GM19239 (cell line): ENCODE data around the gene ATG4C.
A peak's percentile ranks its signal among the peaks of the same experiment; 100 is the strongest.

Experiments
- DNase-seq: peaks from one replicate; pipeline ENCODE4 v3.0.0; 2011; ENCODE audit warnings: low spot score; ENCODE audit not compliant: insufficient read length
- FAIRE-seq: peaks from 2 replicates; lab custom pipeline; 2011; peaks lifted over from hg19 to GRCh38; lab: Jason Lieb, UNC

Gene ATG4C

DNA sequence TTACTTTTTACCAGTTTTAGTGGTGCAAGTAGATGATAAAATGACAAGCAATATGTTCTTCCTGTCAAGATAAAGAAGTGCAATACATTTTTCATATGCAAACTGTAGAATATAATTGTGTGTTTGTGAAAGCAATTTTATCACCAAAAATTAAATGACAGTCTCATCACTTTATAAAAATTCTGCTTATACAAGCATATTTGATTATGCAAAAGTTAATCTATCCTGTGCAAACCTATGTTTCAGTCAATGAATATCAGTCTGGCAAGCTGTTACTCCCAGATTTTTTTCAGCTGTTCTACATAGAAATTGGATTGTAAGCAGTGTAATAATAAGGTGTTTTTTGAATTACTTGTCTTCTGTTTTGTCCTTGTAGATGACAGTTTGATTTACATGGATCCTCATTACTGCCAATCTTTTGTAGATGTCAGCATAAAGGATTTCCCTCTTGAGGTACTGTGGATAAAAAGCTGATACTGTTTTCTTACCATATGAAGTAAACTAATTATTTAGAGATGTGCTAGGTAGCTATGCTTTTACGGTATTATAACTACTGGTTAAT, 50.5 kb downstream of the ATG4C start:
- FAIRE-seq (peak; percentile 26), DNase-seq (no peak)

DNA sequence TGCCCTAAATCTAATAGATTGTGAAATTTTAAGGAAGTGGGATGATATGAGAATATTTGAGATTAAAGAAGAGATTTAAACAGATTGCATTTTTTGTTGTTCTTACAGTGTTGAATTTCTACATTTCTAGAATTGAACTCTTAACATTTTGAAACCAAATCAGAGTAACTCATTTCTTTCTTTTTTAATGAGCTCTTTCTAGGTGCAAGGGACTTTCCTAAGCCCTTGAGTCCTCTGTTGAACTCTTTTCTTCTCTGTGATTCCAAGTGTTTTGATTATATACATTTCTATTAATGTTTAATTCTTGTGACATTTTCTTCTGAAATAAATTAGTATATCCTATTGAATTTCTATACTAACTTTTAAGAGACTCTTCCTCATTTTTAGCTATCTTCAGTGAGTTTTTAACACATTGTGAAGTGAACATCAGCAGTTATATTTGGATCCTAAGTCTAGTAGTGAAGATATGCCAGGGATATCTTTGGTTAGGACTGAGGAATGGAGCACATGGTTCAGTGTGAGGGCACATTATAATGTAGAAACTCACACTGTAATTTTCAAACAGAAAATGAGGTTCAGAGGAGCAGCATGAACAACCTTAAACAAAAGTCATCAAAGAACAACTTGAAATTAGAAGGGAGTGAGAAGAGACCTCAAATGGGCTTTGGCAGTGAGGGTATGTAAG, 53.1 kb downstream of the ATG4C start:
- FAIRE-seq, result no peak
- no peak for DNase-seq

DNA sequence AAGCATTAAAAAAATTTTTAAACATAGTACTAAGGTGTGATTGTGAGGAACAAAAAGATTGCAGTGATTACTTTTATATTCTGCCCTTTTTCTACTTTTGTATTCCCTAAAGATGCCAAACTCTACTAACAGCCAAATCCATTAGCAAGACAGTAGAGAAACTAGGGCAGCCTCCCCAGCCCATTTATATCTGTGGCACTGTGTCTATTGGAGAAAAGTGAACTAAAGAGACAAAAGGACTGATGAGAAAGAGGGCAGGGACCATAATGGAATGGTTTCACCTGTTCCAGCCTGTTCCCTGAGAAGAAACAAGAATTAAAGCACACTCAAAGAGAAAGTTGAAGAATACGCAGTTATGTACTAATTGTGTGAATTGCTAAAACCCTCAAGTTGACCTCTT, 56.6 kb downstream of the ATG4C start:
- FAIRE-seq (no peak), DNase-seq (no peak)

DNA sequence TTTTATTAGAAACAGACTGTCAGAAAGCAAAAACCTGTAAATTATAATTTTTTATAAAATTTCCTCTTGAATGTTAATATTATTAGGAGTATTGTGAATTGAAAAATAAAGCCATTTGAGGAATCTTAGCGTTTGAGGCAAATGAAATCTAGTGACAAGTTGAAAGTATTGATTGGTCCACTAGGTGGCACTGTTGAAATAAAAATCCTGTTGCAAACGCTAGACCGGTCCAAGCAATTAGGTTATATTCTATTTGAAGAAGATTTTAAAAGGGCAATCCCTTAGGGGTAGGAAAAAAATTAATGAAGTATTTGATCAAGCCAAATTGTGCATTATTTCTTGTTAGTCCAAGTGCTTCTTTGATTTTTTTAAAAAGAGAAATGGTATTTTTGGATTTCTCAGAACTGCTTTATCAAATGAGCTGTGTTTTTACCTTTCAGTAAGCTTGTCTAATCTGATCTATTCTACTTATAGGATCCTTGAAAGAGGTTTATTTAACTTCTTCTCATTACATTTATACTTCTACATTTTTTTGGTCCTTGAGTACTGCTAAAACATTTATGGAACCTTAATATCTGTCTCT, 57.7 kb downstream of the ATG4C start:
- DNase-seq (peak; percentile 8), FAIRE-seq (peak; percentile 86)

DNA sequence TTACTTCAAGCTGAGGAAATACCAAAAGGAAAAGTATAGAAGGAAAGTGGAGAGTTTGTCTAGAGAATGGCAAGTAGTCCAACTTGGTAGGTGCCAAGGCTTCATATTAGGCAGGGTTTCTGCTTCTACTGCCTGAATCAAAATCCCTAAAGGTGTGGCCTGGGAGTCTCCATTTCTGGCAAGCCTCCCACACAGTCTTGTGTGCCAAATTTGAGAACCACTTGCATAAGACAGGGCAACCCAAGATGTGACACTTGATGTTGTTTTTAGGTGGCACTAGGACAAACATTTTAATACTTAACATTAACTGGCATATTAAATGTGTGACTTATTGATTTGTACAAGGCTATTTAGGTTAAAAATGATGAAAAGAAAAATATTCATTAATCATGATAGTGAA, 60.1 kb downstream of the ATG4C start:
- DNase-seq, result no peak
- no peak for FAIRE-seq

DNA sequence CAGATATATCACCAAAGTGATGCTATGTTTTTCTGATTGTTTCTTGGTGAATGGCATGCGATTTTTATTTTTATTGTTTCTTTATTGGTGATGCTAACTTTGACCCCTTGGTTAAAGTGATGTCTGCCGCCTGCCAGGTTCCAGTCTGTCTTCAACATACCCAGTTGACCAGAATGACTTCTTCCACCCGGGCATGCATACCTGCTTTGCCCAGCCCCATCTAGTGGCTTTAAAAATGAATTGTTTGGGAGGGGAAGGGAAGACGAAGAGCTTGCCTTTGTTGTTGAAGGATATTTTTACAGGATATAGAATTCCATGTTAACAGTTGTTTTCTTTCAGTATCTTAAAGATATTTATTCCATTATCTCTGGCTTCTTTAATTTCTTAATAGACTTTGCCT, 65.1 kb downstream of the ATG4C start:
- no peak for DNase-seq
- FAIRE-seq, result no peak

DNA sequence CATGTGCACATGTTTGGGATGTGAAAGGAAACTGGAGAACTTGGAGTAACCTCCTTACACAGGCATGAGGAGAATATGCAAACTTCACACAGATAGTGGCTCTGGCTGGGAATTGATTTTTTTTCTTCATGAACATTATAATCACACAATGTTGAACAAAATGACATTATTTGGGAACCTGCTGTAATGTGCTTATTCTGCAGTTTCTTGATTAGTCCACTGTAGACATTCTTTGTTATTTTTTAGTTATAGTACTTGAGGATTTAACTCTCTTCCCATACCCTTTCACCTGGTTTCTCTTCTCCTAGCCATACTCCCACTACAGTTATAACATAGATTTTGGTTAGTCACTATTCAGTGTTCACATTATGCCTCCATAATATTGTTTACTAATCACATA, 68.3 kb downstream of the ATG4C start:
- DNase-seq, result no peak
- peak; percentile 54 for FAIRE-seq

DNA sequence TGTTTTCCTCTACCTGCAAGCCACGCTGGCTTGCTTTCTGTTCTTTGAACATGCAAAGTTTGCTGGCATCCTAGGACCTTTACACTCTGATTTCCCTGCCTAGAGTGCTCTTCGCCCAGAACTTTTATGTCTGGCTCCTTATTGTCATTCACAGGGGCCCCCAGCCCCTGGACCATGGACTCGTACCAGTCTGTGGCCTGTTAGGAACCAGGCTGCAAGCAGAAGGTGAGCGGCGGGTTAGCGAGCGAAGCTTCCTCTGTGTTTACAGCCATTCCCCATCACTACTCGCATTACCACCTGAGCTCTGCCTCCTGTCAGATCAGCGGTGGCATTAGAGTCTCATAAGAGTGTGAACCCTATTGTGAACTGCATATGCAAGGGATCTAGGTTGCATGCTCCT, 73.0 kb downstream of the ATG4C start:
- FAIRE-seq (no peak), DNase-seq (no peak)

DNA sequence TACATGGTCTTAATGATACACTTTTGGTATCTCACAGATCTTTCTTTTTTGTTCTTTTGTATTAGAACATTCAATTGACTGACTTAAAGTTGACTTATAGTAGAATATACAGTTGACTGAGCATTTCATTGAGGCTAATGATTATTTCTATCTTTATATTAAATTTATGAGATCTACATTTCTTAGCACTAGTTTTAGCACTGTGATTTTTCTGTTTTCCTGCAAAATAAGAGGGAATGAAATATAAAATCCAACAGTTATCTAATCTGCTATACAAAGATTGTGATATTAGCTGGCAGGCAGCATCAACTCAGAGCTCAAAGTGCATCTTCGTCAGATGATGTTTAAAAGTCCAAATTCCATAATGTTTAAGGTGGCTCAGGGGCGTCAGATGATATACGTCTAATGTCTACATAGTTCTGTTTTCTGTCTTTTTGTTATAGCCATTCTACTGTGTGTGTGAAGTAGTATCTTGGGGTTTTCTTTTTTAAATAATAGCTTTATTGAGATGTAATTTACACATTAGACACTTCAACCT, 85.4 kb downstream of the ATG4C start:
- DNase-seq (no peak), FAIRE-seq (no peak)

DNA sequence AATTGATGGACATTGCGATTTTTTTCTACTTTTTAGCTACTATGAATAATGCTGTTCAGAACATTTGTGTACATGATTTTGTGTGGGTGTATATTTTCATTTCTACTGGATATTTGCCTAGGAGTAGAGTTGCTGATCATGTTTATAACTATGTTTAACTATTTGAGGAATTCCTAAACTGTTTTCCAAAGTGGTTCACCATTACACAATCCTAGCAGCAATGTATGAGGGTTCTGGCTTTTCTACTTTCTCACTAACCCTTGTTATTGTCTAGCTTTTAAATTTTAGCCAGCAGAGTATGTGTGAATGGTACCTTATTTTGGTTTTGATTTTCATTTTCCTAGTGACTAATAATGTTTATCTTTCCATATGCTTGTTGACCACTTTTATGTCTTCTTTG, 86.2 kb downstream of the ATG4C start:
- no peak for FAIRE-seq

DNA sequence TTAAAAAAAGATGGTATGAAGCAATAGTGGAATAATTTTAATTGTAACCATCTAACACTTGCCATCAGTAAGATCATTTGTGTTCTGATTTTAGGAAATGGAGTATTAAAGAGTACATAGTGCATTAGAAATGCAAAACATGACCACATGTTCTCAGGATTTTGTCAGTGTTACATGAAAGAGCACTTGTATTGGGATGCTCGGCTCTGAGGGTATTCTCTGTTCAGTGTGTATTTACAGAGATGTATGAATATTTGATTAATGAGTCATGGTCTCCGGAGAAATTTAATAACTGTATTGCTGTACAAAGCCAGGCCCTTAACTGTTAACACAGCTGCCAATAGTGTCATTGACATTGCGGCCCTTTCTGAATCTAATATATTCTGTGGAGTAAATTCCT, 91.7 kb downstream of the ATG4C start:
- FAIRE-seq (no peak), DNase-seq (no peak)

More for the DNA sequence above, 86.2 kb downstream of the ATG4C start:
- DNase-seq, result no peak

DNA sequence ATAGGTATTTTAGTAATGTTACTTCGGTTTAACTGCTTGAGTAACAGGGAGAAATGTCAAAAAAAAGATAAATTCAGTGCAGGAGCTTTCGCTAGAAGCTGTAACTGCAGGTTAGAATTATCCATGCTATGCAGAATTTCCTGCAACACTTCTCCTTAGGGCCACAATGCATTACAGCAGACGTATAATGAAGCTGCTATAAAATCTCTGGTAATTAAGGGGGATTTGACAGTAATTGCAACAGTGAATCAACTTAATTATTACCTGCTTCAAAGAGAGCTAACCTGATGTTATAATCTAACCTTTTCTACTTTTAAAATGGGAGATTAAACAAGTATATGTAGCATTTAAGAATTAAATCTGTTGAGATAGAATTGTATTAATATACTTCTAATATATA, 92.6 kb downstream of the ATG4C start:
- DNase-seq (no peak), FAIRE-seq (no peak)

DNA sequence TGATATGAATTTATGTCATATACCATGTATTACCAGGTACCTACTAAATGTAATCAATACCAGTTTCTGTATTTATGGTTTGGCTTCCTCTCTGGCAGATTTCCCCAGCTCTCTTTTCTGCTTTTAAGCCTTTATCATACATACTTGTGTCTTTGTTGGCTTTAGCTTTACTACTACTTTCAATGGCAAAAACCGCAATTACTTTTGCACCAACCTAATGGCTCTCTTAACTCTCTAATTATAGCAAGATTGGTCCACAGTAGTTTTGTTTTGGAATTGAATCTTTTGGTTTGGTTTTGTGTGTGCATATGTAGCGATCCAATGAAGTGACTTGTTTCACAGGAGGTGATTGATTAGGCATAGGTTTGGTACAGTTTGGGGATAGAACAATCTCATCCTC, 93.6 kb downstream of the ATG4C start:
- DNase-seq (no peak), FAIRE-seq (no peak)

DNA sequence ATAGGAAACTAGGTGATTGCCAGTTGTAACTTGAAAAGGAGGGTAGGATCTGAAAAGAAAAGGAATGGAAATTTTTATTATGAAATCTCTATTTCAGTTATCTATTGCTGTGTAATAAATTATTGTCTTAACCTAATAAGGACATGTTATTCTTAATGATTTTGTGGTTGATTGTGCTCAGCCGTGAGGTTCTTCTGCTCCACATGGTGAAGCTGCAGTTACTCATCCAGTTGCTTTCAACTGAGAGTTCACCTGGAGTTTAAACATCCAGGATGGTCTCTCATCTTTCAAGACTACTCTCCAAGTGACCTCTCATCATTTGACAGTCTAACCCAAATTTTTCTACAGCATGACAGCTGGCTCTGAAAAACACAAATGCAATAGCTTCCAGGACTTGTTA, 96.0 kb downstream of the ATG4C start:
- FAIRE-seq, result no peak
- DNase-seq, result no peak

DNA sequence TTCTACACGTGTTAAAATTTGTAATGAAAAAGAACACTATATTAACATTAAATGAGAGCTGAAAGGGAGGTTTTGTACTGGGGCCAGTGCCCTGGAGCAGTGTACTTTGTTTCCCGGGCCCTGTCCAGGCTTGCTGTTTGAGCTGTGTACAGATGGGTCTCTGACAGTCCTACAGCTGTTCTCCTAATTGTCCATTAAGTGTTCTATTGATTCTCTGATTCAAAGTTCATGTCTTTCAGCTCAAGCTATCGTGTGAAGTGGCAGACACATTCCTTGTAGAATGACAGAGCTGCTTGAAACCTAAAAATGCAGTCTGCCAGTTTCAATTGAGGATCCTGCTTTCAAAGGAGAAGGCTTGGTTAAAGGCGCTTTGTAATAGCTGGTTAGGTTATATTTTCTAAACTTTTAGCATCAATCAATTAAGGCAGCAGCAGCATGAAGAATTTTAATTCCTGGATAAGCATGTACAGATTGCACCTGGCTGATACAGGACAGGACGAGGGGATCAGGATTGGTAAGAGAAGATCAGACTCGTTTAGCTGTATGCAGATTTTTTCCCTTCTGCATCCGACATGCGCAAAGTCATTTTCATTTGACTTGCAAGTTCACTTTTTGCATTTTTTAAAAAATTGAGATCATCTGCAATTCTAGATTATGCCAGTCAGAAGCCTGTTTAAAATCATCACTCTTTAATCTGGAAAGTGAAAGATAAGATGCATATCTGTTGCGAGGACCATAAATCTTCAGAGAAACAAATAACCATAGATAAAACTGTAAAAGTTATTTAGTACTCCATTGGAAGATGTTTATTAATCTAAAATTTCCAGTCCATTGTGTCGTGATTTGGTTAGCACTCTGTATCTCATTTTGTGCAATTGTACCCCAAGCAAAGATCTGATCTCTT, 98.5 kb downstream of the ATG4C start:
- FAIRE-seq (no peak), DNase-seq (no peak)

DNA sequence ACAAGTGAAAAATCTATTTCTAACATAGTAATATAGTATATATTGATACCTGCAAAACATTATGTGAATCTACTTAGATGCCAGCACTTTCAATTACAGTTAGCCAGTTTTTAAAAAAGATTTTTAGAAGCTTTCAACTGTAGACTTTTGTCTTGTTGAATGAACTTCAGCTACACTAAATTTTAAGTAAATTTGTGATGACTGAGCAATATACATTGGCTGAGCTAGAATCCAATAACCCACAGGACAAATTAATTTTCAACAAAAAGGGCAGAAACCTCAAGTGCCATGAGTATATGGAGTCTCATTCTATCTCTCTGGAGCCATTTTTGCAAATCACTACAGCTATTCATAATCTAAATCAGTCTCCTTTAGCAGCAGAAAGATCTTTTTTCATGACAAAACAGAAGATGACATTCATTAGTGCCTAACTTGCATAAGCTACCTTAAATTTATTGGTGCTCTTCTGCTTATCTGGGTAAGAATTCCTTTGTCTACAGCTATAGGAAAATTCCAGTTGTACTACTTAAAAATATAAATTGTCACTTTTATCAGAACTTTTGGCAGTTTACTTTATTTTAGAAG, 100.3 kb downstream of the ATG4C start:
- DNase-seq (no peak), FAIRE-seq (no peak)

DNA sequence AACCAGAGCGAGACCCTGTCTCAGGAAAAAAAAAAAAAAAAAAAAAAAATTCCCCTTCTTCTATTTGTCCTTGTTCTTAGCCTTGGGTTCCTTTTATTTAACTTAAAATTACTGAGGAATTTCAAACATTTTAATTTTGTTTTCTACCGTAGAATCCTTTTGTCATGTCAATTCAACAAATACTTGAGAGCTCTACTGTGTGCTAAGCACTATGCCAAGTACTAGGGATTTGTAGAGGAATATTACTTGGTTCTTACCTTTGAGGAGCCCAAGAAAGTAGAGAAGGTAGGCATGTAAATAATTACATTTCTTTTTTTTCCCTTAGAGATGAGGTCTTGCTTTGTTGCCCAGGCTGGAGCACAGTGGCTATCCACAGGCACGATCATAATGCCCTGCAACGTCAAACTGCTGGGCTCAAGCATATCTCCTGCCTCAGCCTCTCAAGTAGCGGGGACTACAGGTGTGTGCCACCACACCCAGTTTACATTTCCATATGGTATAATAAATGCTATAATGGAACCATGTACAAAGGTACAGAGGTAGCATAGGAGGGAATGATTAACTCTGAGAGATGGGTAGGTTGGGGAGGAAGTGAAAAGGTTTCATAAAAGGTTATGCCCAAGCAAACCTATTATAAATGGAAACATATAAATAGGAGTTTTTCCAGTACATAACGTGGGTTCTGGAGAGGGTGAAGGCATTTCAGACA, 104.0 kb downstream of the ATG4C start:
- no peak for DNase-seq
- FAIRE-seq, result no peak

DNA sequence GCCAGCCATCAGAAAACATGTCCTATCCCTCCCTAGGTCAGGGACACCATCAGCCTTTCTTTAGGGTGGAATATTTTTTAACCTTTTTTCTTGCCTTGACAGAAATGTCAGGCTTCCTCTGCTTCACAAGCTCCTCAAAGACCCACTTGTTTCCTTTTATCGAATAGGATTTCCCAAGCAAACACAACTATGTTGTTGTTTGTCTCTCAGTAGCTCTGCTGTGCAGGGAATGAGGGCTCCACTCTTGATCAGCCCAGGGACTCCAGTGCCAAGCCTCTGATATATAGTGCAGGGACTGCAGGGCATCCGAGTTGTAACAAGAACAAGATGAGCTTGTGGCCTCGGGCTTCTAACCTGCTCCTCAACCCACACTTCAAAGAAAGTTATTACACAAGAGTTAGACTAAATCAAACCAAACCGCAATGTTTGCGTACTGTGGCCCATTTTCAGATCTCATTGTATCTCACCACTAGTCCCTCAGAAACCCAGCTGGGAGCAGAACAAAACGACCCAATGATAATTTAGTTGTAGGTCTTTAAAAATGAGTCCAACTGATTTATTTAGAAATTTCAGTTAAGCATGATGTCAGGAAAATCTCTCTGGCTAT, 108.1 kb downstream of the ATG4C start:
- FAIRE-seq (no peak), DNase-seq (no peak)

DNA sequence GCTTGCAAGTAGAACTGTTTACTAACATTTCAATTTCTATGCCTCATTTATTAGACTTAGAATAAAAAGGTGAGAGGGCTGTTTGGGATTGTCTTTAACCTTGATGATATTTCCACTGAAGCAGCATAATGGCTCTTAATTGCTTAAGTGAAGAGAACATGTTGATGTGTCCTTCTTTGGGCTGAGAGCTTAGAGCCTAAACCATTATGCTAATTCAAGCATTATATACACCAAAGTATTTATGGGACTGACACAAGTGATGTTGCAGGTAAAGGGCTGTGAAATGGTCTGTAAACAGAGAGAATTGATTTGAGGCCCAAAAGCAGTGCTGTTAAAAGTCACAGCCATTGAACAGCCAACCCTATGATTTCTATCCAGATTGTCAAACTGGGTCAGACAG, 113.9 kb downstream of the ATG4C start:
- no peak for FAIRE-seq
- no peak for DNase-seq
